H1 (cell line): Measurements from ENCODE around the gene ARF6. TPM values are rescaled to one million over a fixed set of nuclear protein-coding genes. Genes with fewer than 3 reads are reported as not detected.

Source experiments
- CTCF ChIA-PET: fragments of 300-600 bp; sonication (Branson Sonifier 250); formaldehyde crosslinking; loops from one replicate; lab custom pipeline; 2021; ENCODE audit not compliant: partially characterized antibody; lab: Charles Lee
- POLR2A ChIA-PET: fragments of 300-600 bp; sonication (Branson Sonifier 250); formaldehyde crosslinking; loops from one replicate; lab custom pipeline; 2021; ENCODE audit warnings: inconsistent platforms; ENCODE audit not compliant: partially characterized antibody; lab: Charles Lee
- DNase-seq, 2 experiments: peaks; one replicate each; pipeline versions ENCODE4 v3.0.0 to v3.0.0-alpha.2; 2010 to 2022; ENCODE audit warnings: low spot score in 2 of 2, low read depth in 1 of 2, mixed read lengths in 1 of 2
- FAIRE-seq: peaks from 2 replicates; lab custom pipeline; 2011; peaks lifted over from hg19 to GRCh38; lab: Jason Lieb, UNC
- H2AFZ ChIP-seq: 2 replicates; pipeline ENCODE4 v1.8.1; 2012; ENCODE audit warnings: low read length, inconsistent platforms
- H2AK5ac ChIP-seq: 2 replicates; pipeline ENCODE4 v1.6.1; 2013; ENCODE audit warnings: low read depth, low read length
- H2BK120ac ChIP-seq: replicated peaks from 2 replicates; pipeline ENCODE3; 2013; ENCODE audit warnings: low read depth, low read length, inconsistent platforms
- H2BK12ac ChIP-seq: 2 replicates; pipeline ENCODE4 v1.6.1; 2013; ENCODE audit warnings: low read depth, low read length
- H2BK15ac ChIP-seq: 2 replicates; pipeline ENCODE4 v1.6.1; 2013; ENCODE audit warnings: low read length
- H2BK20ac ChIP-seq: 2 replicates; pipeline ENCODE4 v1.6.1; 2013; ENCODE audit warnings: low read length
- H2BK5ac ChIP-seq: 2 replicates; pipeline ENCODE4 v1.6.1; 2013; ENCODE audit warnings: low read depth, low read length
- H3K14ac ChIP-seq: 2 replicates; pipeline ENCODE4 v1.6.1; 2013; ENCODE audit warnings: inconsistent platforms; ENCODE audit not compliant: insufficient read length
- H3K18ac ChIP-seq: 2 replicates; pipeline ENCODE4 v1.6.1; 2013; ENCODE audit warnings: low read length; ENCODE audit errors: extremely low read depth
- H3K23ac ChIP-seq: 2 replicates; pipeline ENCODE4 v1.6.1; 2013; ENCODE audit warnings: inconsistent platforms; ENCODE audit not compliant: insufficient read length
- H3K23me2 ChIP-seq: 2 replicates; pipeline ENCODE4 v1.6.1; 2013; ENCODE audit warnings: low read depth, low read length
- H3K27ac ChIP-seq: 2 replicates; pipeline ENCODE4 v1.6.1; 2011; ENCODE audit warnings: low read depth, low read length, inconsistent platforms
- H3K27me3 ChIP-seq, 4 experiments: replicated peaks in 1 of 4; 1 replicate in 1 of 4; 2 replicates in 3 of 4; pipeline versions ENCODE4 v1.6.1 to v1.8.1; 2011 to 2013; ENCODE audit warnings: low read length in 3 of 4, mild to moderate bottlenecking in 3 of 4, inconsistent platforms in 2 of 4, mixed read lengths in 2 of 4, moderate library complexity in 1 of 4; ENCODE audit not compliant: control insufficient read depth in 3 of 4, insufficient read depth in 3 of 4; ENCODE audit errors: extremely low read depth in 1 of 4
- H3K36me3 ChIP-seq, 4 experiments: 2 replicates each; pipeline versions ENCODE4 v1.6.1 to v1.8.1; 2011 to 2013; ENCODE audit warnings: mild to moderate bottlenecking in 4 of 4, low read length in 3 of 4, moderate library complexity in 2 of 4, control low read depth in 1 of 4, inconsistent platforms in 1 of 4; ENCODE audit not compliant: insufficient read depth in 4 of 4, control insufficient read depth in 2 of 4
- H3K4ac ChIP-seq: replicated peaks from 2 replicates; pipeline ENCODE3; 2013; ENCODE audit warnings: low read length, low read depth, mixed read lengths, inconsistent platforms; ENCODE audit not compliant: insufficient read length
- H3K4me1 ChIP-seq, 4 experiments: replicated peaks in 1 of 4; 1 replicate in 1 of 4; 2 replicates in 3 of 4; pipeline versions ENCODE4 v1.6.1 to v1.8.1; 2011 to 2013; ENCODE audit warnings: low read length in 3 of 4, inconsistent platforms in 2 of 4, mixed read lengths in 1 of 4; ENCODE audit not compliant: insufficient read depth in 4 of 4, control insufficient read depth in 3 of 4
- H3K4me2 ChIP-seq, 2 experiments: 2 replicates each; pipeline versions ENCODE4 v1.6.1 to v1.8.1; 2011 to 2013; ENCODE audit warnings: low read depth in 2 of 2, low read length in 2 of 2, control low read depth in 1 of 2, inconsistent platforms in 1 of 2, mild to moderate bottlenecking in 1 of 2; ENCODE audit not compliant: insufficient read depth in 1 of 2
- H3K4me3 ChIP-seq, 4 experiments: fragments of 200-600, 300-600 bp in 1 of 4; sonication (generic), shearing (Covaris generic), sonication (Bioruptor Twin) in 1 of 4; 2 replicates each; pipeline versions ENCODE4 v1.5.1 to v1.8.1; 2011 to 2016; ENCODE audit warnings: low read length in 4 of 4, low read depth in 3 of 4, control low read depth in 2 of 4, inconsistent platforms in 2 of 4, mild to moderate bottlenecking in 2 of 4, mixed read lengths in 1 of 4, moderate library complexity in 1 of 4; ENCODE audit not compliant: insufficient read depth in 2 of 4; ENCODE audit errors: extremely low read depth in 1 of 4
- H3K56ac ChIP-seq: replicated peaks from 2 replicates; pipeline ENCODE3; 2013; ENCODE audit warnings: low read depth, mild to moderate bottlenecking, mixed read lengths, low read length, inconsistent platforms; ENCODE audit not compliant: insufficient read length
- H3K79me1 ChIP-seq: 2 replicates; pipeline ENCODE4 v1.6.1; 2013; ENCODE audit warnings: low read depth, low read length, control low read depth
- H3K79me2 ChIP-seq, 2 experiments: 2 replicates each; pipeline versions ENCODE4 v1.6.1 to v1.8.1; 2012 to 2013; ENCODE audit warnings: low read length in 2 of 2, mild to moderate bottlenecking in 2 of 2, inconsistent platforms in 1 of 2; ENCODE audit not compliant: insufficient read depth in 2 of 2, control insufficient read depth in 1 of 2
- H3K9ac ChIP-seq, 4 experiments: replicated peaks in 1 of 4; 1 replicate in 1 of 4; 2 replicates in 3 of 4; pipeline versions ENCODE4 v1.6.1 to v1.8.1; 2011 to 2013; ENCODE audit warnings: low read depth in 3 of 4, low read length in 3 of 4, control low read depth in 2 of 4, mild to moderate bottlenecking in 2 of 4, moderate library complexity in 2 of 4, inconsistent platforms in 1 of 4; ENCODE audit errors: extremely low read depth in 1 of 4
- H3K9me3 ChIP-seq, 2 experiments: 2 replicates each; pipeline versions ENCODE4 v1.6.1 to v1.8.1; 2012 to 2013; ENCODE audit warnings: mild to moderate bottlenecking in 2 of 2, moderate library complexity in 2 of 2, control low read depth in 1 of 2, inconsistent platforms in 1 of 2, low read depth in 1 of 2, low read length in 1 of 2, mixed read lengths in 1 of 2; ENCODE audit not compliant: insufficient read depth in 2 of 2
- H4K20me1 ChIP-seq, 2 experiments: replicated peaks in 1 of 2; 2 replicates each; pipeline versions ENCODE3 to v1.8.1; 2011 to 2013; ENCODE audit warnings: inconsistent platforms in 2 of 2, low read length in 2 of 2, mild to moderate bottlenecking in 1 of 2; ENCODE audit not compliant: insufficient read depth in 2 of 2, control insufficient read depth in 1 of 2
- H4K5ac ChIP-seq: 2 replicates; pipeline ENCODE4 v1.6.1; 2013; ENCODE audit warnings: low read length, low read depth, mixed read lengths, inconsistent platforms; ENCODE audit not compliant: insufficient read length
- H4K8ac ChIP-seq: 2 replicates; pipeline ENCODE4 v1.8.0; 2013; ENCODE audit warnings: mild to moderate bottlenecking, moderate library complexity, low read length, inconsistent platforms; ENCODE audit not compliant: insufficient read depth; ENCODE audit errors: extremely low read depth
- H4K91ac ChIP-seq: replicated peaks from 2 replicates; pipeline ENCODE3; 2013; ENCODE audit warnings: low read length, mixed read lengths, inconsistent platforms; ENCODE audit not compliant: insufficient read length
- CBX8 ChIP-seq: fragments of 300-800, 300-1000 bp; sonication (generic); IDR thresholded peaks from 2 replicates; pipeline ENCODE4 v1.7.1; 2016; ENCODE audit warnings: low read depth, low read length, borderline replicate concordance
- SRF ChIP-seq: IDR thresholded peaks from 2 replicates; pipeline ENCODE4 v1.6.1; 2011; ENCODE audit warnings: mild to moderate bottlenecking, low read depth, low read length, moderate library complexity
- WGBS, 2 experiments: shearing (Covaris generic) in 1 of 2; methylation state at CpG; one replicate each; pipeline versions ENCODE4 v1.1.6 to v1.1.7; 2013 to 2015; ENCODE audit warnings: low lambda C conversion rate in 2 of 2, mixed read lengths in 2 of 2, inconsistent platforms in 1 of 2, low coverage in 1 of 2, missing lambda C conversion rate in 1 of 2; ENCODE audit not compliant: insufficient replicate concordance in 2 of 2, insufficient coverage in 1 of 2, insufficient read length in 1 of 2; ENCODE audit errors: extremely low coverage in 1 of 2, missing lambda C conversion rate in 1 of 2; 5-methylcytosine and 5-hydroxymethylcytosine counted together
- polyA plus RNA-seq, 7 experiments: library from polyadenylated mRNA; depleted of rRNA in 3 of 7; stranded (reverse) in 5 of 7; unstranded in 2 of 7; fragments of >200 nt in 5 of 7; fragments of 200-250 nt in 2 of 7; gene quantifications; 1 replicate in 5 of 7; 2 replicates in 1 of 7; 4 replicates in 1 of 7; pipeline versions ENCODE4 v1.2.1 to v1.2.3, GENCODE V29; 2011 to 2013; ENCODE audit warnings: missing spikeins in 2 of 7, mixed read lengths in 2 of 7
- total RNA-seq: library from RNA; stranded (reverse); fragmentation: NEBNext Ultra II Directional; extraction: Animal tissue kit (Norgen Biotek cat#: 25700); gene quantifications from 2 replicates; pipeline ENCODE4 v1.2.1, GENCODE V29; 2021

ARF6 gene
- total and polyA plus RNA-seq, 2 of the 8 experiments (the other 6 are each of a cell fraction or from before 2014, with no cell fraction given): 17.2 to 56.7 TPM

DNA sequence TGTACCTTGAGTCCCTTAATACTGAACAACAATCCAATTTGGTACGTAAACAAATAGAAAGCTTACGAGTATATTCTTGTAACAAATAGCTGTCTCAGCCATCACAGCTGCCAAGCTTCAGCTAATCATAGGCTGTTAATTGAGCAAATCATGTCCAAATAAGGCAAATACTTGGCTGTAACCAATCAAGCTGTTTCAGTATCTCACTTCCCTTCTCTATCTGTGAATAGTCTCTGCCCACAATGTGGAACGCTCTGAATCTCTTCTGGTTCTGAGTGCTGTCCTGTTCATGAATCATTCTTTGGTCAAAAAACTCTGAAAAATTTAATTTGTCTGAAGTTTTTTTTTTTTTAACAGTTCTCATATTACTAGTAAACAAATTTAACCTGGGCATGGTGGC lies 34.5 kb upstream of the ARF6 start:
- H3K23ac ChIP-seq: no peak overlapping the region
- no peak overlapping the region for H2BK5ac ChIP-seq
- FAIRE-seq (no peak), DNase-seq (no peak)
- H2BK120ac ChIP-seq: no peak overlapping the region
- H3K27ac ChIP-seq: no peak overlapping the region
- ChIA-PET POLR2A (interaction anchor here (0.6 to 1.2 kb wide), 5 partner anchors 12 to 238 kb away, joined by 3 to 7 read pairs (median 3); partner anchors contain the start of genes ARF6, DNAAF2 and RPL36AL), CTCF (interaction anchor here (0.6 kb wide), 2 partner anchors 223 to 739 kb away, joined by 3 read pairs; no protein-coding TSS in a partner anchor)
- no peak overlapping the region for H2BK15ac ChIP-seq
- no peaks in the 10 kb centered on the region for H3K79me1 ChIP-seq
- 86% methylated on average over 3 of the region's 3 CpGs; no CpG with 5 or more reads in 1 of the 2 experiments for WGBS, 2 experiments
- no peak overlapping the region for H3K4me2 ChIP-seq
- H2BK12ac ChIP-seq: no peak overlapping the region
- peaks cover 8% of the 10 kb centered on the region; the same call in 1 of the 2 replicates for H3K23me2 ChIP-seq
- no peaks in the 10 kb centered on the region for H3K9me3 ChIP-seq
- H3K4me1 ChIP-seq: peaks cover 0 to 4% (median 0%) of the 10 kb centered on the region in 4 experiments; a peak in 2 of 7 replicates
- H3K4me3 ChIP-seq: no peak overlapping the region
- no peak overlapping the region for H3K9ac ChIP-seq
- H4K8ac ChIP-seq: no peak overlapping the region
- H3K27me3 ChIP-seq: no peaks in the 10 kb centered on the region
- TF ChIP-seq SRF: peak; percentile 88
- no peak for TF ChIP-seq CBX8
- no peaks in the 10 kb centered on the region for H3K79me2 ChIP-seq
- H4K5ac ChIP-seq: no peak overlapping the region
- H3K18ac ChIP-seq: no peak overlapping the region
- H2AFZ ChIP-seq: no peak overlapping the region
- no peak overlapping the region for H3K4ac ChIP-seq
- no peak overlapping the region for H2BK20ac ChIP-seq
- H3K36me3 ChIP-seq: no peaks in the 10 kb centered on the region
- H4K91ac ChIP-seq: no peak overlapping the region
- no peaks in the 10 kb centered on the region for H4K20me1 ChIP-seq
- H2AK5ac ChIP-seq: no peak overlapping the region
- H3K56ac ChIP-seq: no peak overlapping the region
- H3K14ac ChIP-seq: no peak overlapping the region
